Effector memory CD8-positive, alpha-beta T cell (primary cell): ENCODE measurements around the gene RORC.
A peak's percentile ranks its signal among the peaks of the same experiment; 100 is the strongest.
"Not testable (repeated sequence)": the region's sequence is repeated elsewhere in the genome, so short reads cannot be mapped to it uniquely, and the experiment has no call there.

Experiments
- ATAC-seq: fragments of 150-1000 bp; cut with Tn5 transposase; replicated peaks from 2 replicates; pipeline ENCODE4 v1.10.0; 2021; ENCODE audit warnings: mild to moderate bottlenecking, moderate library complexity
- DNase-seq, 3 experiments: peaks; one replicate each; pipeline ENCODE4 v3.0.0; 2021
- H3K27ac Mint-ChIP-seq, 2 donors: one replicate each; pipeline ENCODE4 v1.8.0; 2022; ENCODE audit warnings: mild to moderate bottlenecking in 2 of 2, mixed read lengths in 2 of 2, moderate library complexity in 2 of 2
- H3K27me3 Mint-ChIP-seq, 2 donors: one replicate each; pipeline ENCODE4 v1.8.0; 2022; ENCODE audit warnings: mixed read lengths in 2 of 2
- H3K36me3 Mint-ChIP-seq: one replicate; pipeline ENCODE4 v1.8.0; 2022; ENCODE audit warnings: mild to moderate bottlenecking, moderate library complexity, mixed read lengths; ENCODE audit not compliant: insufficient read depth
- H3K4me1 Mint-ChIP-seq, 2 donors: one replicate each; pipeline ENCODE4 v1.8.0; 2022; ENCODE audit warnings: low read depth in 2 of 2, mixed read lengths in 2 of 2
- H3K4me3 Mint-ChIP-seq, 2 donors: one replicate each; pipeline ENCODE4 v1.8.0; 2022; ENCODE audit warnings: mild to moderate bottlenecking in 2 of 2, mixed read lengths in 2 of 2, moderate library complexity in 2 of 2
- H3K9me3 Mint-ChIP-seq, 2 donors: one replicate each; pipeline ENCODE4 v1.8.0; 2022; ENCODE audit warnings: mixed read lengths in 2 of 2

RORC gene

GRCh38 chr1:151858030-151858746 is 26.6 kb upstream of the RORC start:
- ATAC-seq = no peak

DNA sequence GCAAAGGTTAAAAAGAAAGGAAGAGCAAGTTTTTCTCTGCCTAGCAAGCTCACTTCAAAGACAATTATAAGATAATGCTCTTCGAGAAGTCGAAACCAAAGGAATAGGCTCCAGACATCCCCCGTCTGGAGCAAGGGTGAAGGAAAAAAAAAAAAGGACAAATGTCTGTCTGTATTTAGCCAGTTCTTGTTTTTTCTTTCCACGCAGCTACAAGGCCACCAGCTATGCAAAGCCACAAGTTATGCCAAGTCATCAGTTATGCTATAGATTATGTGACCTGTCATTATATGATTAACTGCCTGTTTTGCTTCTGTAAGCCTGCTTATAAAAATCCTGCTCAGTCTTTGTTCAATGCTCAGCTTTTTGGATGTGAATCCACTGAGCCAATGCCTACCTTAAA is 24.3 kb upstream of the RORC start:
- no peaks in the 10 kb centered on the region for H3K27me3 Mint-ChIP-seq
- no peak overlapping the region for H3K4me3 Mint-ChIP-seq
- no peaks in the 10 kb centered on the region for H3K36me3 Mint-ChIP-seq
- ATAC-seq (no peak), DNase-seq (no peak)
- H3K27ac Mint-ChIP-seq = peak overlapping the region in 1 of 2 donors; percentile 80
- no peaks in the 10 kb centered on the region for H3K9me3 Mint-ChIP-seq
- peaks cover 10 to 11% of the 10 kb centered on the region in 2 donors for H3K4me1 Mint-ChIP-seq

More at GRCh38 chr1:151858030-151858746, 26.6 kb upstream of the RORC start:
- Mint-ChIP-seq H3K9me3 (no peaks in the 10 kb centered on the region), H3K4me1 (peaks cover 5% of the 10 kb centered on the region in 2 donors), H3K36me3 (no peaks in the 10 kb centered on the region), H3K4me3 (no peak overlapping the region), H3K27me3 (no peaks in the 10 kb centered on the region), H3K27ac (no peak overlapping the region)
- DNase-seq = no peak

DNA sequence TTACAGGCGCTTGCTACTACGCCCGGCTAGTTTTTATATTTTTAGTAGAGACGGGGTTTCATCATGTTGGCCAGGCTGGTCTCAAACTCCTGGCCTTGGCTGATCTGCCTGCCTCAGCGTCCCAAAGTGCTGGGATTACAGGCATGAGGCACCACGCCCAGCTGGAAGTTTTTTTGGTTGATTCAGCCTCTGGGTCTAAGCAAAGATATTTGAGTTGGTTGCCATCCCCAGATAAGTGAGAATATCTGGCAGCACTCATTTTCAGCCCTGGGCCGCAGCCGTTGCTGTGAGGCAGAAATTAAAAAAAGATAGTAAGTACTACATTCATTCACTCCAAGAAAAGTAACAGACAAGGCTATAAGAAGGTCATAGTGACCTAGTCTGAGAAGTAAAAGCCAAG is 23.9 kb upstream of the RORC start:
- H3K27ac Mint-ChIP-seq, DNase-seq, H3K27me3 Mint-ChIP-seq, H3K9me3 Mint-ChIP-seq, H3K36me3 Mint-ChIP-seq, H3K4me3 Mint-ChIP-seq, ATAC-seq: not testable (repeated sequence)
- H3K4me1 Mint-ChIP-seq = peaks cover 12 to 13% of the 10 kb centered on the region in 2 donors

DNA sequence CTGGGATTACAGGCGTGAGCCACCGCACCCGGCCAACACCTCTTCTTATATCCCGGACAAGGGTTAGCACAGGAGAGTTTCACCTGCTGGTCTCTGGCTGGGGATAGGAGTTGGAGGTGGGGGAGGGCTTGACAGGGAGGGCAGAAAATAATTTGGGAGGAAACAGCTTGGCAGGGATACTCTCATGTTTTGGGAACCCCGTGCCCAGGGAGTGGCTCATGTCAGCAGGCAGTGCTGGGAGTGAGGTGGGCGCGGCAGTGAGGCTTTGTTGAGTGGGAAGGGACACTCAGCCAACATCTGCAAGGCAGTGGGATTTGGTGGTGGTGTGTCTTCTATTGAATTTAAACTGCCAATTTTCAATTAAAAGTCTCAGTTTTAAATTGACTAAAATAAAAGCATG is 23.1 kb upstream of the RORC start:
- H3K36me3 Mint-ChIP-seq = peaks cover 2% of the 10 kb centered on the region

GRCh38 chr1:151853411-151853943 is 21.9 kb upstream of the RORC start, which contains the start of gene THEM5:
Gene THEM5 (minus strand): TSS chr1:151853712. CDS start chr1:151853565, 147 bp downstream.
- H3K27ac Mint-ChIP-seq = peak within 1 kb of the TSS in 1 of 2 donors; percentile 38
- peaks cover 7% of the 10 kb centered on the region for H3K36me3 Mint-ChIP-seq
- no peak for DNase-seq
- H3K4me3 Mint-ChIP-seq = no peak within 1 kb of the TSS
- no peaks in the 10 kb centered on the region for H3K9me3 Mint-ChIP-seq
- H3K4me1 Mint-ChIP-seq = peaks cover 8 to 28% of the 10 kb centered on the region in 2 donors
- no peaks in the 10 kb centered on the region for H3K27me3 Mint-ChIP-seq
- ATAC-seq = no peak

More for the DNA sequence above, 23.1 kb upstream of the RORC start:
- Mint-ChIP-seq H3K27ac (no peak overlapping the region), H3K4me1 (peaks cover 10 to 17% of the 10 kb centered on the region in 2 donors), H3K9me3 (no peaks in the 10 kb centered on the region), H3K4me3 (no peak overlapping the region), H3K27me3 (no peaks in the 10 kb centered on the region)
- DNase-seq = no peak
- ATAC-seq = no peak

GRCh38 chr1:151852733-151853132 is 21.1 kb upstream of the RORC start:
- peaks cover 8 to 31% of the 10 kb centered on the region in 2 donors for H3K4me1 Mint-ChIP-seq
- no peaks in the 10 kb centered on the region for H3K9me3 Mint-ChIP-seq
- no peak for ATAC-seq
- no peaks in the 10 kb centered on the region for H3K27me3 Mint-ChIP-seq
- no peak overlapping the region for H3K27ac Mint-ChIP-seq
- DNase-seq = no peak
- H3K4me3 Mint-ChIP-seq = no peak overlapping the region
- H3K36me3 Mint-ChIP-seq = peaks cover 7% of the 10 kb centered on the region

DNA sequence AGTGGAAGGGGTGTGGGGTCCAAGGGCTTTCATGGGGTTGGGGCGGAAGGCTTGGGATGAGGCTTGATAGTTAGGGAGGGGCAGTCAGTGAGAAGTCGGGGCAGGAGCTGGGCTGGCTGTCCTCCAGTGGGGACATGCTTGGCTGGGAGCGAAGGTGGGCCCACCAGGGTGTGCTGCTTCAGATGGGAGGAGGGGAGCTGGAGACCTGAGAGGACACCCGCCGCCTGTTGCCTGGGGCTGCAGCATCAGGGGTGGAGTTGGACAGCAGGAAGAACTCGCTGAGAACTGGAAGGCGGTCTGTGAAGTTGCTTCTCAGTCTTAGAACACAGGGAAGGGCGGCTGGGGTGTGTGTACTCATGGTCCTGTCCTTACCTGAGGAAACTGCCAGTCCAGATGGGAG is 20.3 kb upstream of the RORC start:
- Mint-ChIP-seq H3K27ac (peak overlapping the region in 1 of 2 donors; percentile 54), H3K4me1 (peaks cover 10 to 32% of the 10 kb centered on the region in 2 donors), H3K9me3 (no peaks in the 10 kb centered on the region), H3K27me3 (no peaks in the 10 kb centered on the region), H3K36me3 (peaks cover 9% of the 10 kb centered on the region), H3K4me3 (no peak overlapping the region)
- no peak for DNase-seq
- ATAC-seq = no peak

- Mint-ChIP-seq H3K9me3 (no peaks in the 10 kb centered on the region), H3K4me3 (peak overlapping the region in 1 of 2 donors; percentile 22), H3K36me3 (peaks cover 13% of the 10 kb centered on the region), H3K4me1 (peaks cover 20 to 41% of the 10 kb centered on the region in 2 donors), H3K27ac (peak overlapping the region; percentile 67 to 85), H3K27me3 (no peaks in the 10 kb centered on the region)
- no peak for ATAC-seq
- DNase-seq = no peak
These were observed 18.3 kb upstream of the RORC start for GRCh38 chr1:151849871-151850270.

DNA sequence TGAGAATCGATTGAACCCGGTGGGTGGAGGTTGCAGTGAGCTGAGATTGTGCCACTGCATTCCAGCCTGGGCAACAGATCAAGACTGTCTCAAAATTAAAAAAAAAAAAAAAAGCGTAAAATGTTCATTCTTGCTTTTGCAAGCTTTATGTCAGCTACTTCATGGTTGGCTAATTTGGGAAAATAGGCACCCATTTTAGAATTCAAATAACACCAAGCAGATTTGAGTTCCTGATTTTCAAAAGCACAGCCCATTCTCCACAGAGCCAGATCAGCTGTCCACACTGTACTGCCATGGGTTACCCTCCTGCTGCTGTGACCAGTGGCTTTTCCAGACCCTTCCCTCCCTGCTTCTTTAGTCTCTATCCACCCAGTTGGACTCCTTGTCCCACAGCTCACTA is 17.5 kb upstream of the RORC start:
- Mint-ChIP-seq H3K4me3 (peak overlapping the region; percentile 15 to 63), H3K36me3 (peaks cover 13% of the 10 kb centered on the region), H3K4me1 (peaks cover 20 to 41% of the 10 kb centered on the region in 2 donors), H3K9me3 (no peaks in the 10 kb centered on the region), H3K27ac (peak overlapping the region; percentile 85 to 87), H3K27me3 (no peaks in the 10 kb centered on the region)
- no peak for ATAC-seq
- no peak for DNase-seq

DNA sequence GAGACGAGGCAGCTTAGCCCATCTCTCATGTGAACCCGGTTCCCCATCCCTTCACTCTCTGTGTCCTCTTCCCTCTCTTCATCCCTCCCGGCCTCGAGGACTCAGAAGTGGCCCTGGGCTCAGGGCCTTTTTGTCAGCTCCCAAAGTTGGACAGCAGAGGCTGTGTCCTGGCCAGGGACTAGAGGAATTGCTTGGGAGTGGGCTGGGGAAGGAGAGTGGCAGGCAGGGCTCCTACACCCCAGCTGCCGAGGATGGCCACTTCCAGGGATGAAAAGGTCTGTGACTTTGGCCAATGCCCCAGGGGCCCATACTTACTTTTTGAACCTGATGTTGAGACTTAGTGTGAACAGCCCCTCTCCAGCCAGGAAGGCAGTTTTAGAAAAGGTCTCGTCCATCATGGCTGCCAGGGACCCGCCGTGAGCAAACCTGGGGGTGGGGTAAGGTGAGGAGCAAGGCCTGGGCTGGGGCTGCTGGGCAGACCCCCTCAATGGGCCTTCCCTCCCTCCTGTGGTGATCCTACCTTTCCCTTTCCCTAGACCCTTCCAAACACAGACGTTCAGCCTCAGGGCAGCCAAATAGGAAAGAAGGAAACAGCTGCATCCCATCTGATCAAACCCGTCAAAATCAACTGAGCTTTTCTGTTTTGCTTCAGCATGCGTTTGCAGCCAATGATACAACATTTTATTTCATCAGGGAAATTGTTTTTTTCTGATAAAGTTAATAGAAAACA is 16.4 kb upstream of the RORC start:
- Mint-ChIP-seq H3K4me1 (peaks cover 20 to 36% of the 10 kb centered on the region in 2 donors), H3K9me3 (no peaks in the 10 kb centered on the region), H3K36me3 (peaks cover 13% of the 10 kb centered on the region), H3K27ac (peak overlapping the region; percentile 85 to 87), H3K27me3 (no peaks in the 10 kb centered on the region), H3K4me3 (no peak overlapping the region)
- no peak for ATAC-seq
- no peak for DNase-seq

DNA sequence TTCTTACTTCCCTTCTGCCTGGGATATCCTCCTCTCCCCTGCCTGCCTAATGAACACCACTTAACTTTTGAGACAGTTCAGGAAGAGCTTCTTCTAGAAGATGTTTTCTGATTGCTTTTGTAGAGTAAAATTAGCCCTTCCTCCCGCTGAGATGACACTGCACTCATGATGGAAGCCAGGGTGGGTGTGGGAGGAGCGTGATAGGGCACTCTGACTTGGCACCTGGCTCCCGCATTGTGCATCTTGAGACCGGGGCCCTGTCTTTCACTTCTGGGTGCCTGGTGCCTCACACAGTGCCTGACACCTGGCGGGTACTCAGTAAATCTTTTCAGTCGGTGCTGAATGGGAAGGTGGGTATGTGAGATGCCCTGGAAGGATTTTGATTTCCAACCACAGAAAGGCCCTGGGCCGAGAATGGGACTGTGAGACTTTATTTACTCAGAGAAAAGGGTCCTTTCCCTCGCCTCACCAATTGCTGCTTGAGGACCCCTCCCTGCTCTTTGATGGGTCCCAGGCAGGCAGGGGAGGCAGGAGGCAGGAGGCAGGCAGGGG is 15.2 kb upstream of the RORC start:
- no peak for DNase-seq
- peak; percentile 47 for ATAC-seq
- H3K27me3 Mint-ChIP-seq = no peaks in the 10 kb centered on the region
- H3K9me3 Mint-ChIP-seq = no peaks in the 10 kb centered on the region
- H3K36me3 Mint-ChIP-seq = peaks cover 13% of the 10 kb centered on the region
- peaks cover 20 to 36% of the 10 kb centered on the region in 2 donors for H3K4me1 Mint-ChIP-seq
- H3K27ac Mint-ChIP-seq = peak overlapping the region; percentile 53 to 87
- H3K4me3 Mint-ChIP-seq = peak overlapping the region; percentile 5 to 31

GRCh38 chr1:151846062-151846568 is 14.5 kb upstream of the RORC start:
- ATAC-seq (peak; percentile 55), DNase-seq (no peak)
- Mint-ChIP-seq H3K27ac (peak overlapping the region; percentile 53 to 87), H3K9me3 (no peaks in the 10 kb centered on the region), H3K36me3 (peaks cover 13% of the 10 kb centered on the region), H3K27me3 (no peaks in the 10 kb centered on the region), H3K4me1 (peaks cover 17 to 33% of the 10 kb centered on the region in 2 donors), H3K4me3 (peak overlapping the region in 1 of 2 donors; percentile 5)

- H3K4me1 Mint-ChIP-seq = peaks cover 30 to 31% of the 10 kb centered on the region in 2 donors
- ATAC-seq (no peak), DNase-seq (no peak)
- H3K9me3 Mint-ChIP-seq = no peaks in the 10 kb centered on the region
- H3K36me3 Mint-ChIP-seq = peaks cover 22% of the 10 kb centered on the region
- H3K27me3 Mint-ChIP-seq = no peaks in the 10 kb centered on the region
- no peak overlapping the region for H3K4me3 Mint-ChIP-seq
- H3K27ac Mint-ChIP-seq = no peak overlapping the region
These were observed 11.8 kb upstream of the RORC start for GRCh38 chr1:151843398-151843797.
